Measurements from ENCODE around the gene PPP1CC. TPM values are rescaled to one million over a fixed set of nuclear protein-coding genes. Genes with fewer than 3 reads are reported as not detected.
"Not testable (repeated sequence)": the region's sequence is repeated elsewhere in the genome, so short reads cannot be mapped to it uniquely, and the experiment has no call there.

The PPP1CC gene
- polyA plus RNA-seq, 12 donors: 107 to 186 (median 134) TPM; not detected in 1

DNA sequence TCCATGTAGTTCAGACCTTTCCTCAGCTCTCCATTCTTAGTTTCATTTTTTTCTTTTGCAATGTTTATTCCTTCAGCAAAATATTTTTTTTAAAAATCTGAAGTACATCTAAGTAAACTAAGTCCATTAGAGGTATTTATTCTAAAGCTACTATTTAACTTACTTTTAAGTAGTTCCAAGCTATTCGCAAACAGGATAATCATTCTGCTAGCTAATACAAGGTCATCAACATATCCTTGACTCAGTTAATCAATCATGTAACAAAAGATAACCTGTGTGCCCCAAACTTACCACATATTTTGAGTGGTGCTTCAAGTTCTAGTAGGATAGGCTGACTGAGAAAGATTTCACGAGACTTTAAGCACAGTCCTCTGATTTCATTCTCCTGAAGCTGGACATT lies 11.2 kb downstream of the PPP1CC start:
- DNase-seq: no peak

DNA sequence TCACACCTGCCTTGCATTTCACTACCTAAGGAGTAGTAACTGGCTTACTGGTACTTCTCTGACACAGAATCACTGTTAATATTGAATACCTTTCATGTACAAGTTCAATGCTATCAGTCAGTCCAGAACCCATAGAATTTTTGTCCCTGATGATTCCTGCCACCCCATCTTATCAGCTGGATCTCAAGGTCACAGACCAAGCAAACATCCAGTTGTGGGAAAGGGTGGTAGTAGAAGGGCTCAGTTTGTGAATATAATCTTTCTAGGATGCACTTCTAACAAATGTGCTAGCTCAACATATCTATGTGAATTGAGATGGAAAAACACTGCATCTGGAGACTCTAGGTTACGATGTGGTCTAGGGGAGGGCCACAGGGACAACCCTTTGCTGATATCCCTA lies 14.1 kb downstream of the PPP1CC start:
- no peak for DNase-seq

DNA sequence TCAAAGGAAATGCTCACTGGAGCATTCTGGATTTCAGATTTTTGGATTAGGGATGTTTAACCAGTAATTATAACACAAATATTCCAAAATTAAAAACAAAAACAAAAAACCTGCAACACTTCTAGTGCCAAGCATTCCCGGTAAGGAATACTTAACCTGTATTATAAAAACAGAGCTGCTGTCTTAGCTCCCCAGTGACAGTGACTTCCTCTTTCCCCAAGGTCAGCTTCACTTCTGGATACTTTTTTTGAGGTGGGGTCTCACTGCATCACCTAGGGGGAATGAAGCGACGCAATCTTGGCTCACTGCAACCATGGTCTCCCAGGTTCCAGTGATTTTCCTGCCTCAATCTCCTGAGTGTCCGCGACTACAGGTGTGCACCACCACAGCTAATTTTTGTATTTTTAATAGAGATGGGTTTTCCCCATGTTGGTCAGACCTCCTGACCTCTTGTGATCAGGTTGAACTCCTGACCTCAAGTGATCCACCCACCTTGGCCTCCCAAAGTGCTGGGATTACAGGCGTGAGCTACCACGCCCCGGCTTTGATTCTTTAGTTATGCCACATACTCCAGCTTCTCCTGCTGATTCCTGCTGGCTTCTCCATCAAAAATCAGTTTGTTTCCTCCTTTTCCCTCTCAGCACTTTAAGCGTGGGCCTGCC lies 15.9 kb downstream of the PPP1CC start:
- DNase-seq: no peak

DNA sequence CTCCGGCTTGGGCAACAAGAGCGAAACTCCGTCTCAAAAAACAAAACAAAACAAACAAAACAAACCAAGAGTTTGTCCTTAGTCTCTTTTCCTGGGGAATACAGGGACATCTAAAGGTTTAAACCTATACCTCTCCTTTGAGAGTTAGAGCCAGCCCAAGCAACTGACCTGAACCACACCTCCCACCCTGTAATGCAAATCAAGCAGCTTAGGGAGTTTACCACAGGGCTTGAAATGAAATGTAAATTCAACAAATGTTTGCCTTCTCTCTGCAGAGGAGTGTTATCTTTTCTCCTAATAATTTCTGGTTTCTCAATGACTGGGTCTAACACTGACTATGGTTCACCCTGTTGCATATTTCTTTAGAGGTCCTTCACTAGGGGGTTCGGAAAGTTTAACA lies 16.7 kb downstream of the PPP1CC start:
- DNase-seq: no peak

DNA sequence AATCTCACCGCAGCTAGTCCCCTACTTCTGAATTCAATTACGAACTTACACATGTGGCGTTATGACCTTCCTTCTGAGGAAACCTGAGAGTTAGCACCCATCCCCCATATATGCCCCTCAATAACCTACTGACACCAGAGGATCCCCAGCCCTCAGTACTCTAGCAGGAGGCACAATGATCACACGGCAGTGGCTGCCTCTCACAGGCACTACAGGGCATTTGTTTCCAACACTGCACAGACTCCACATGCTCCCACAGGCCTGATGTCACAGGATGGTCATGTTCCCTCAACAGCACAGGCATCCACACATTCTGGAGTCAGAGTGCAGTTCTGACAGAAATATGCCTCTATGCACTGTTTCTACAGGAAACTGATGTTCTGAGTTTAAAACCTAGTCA lies 17.4 kb downstream of the PPP1CC start:
- DNase-seq: no peak

DNA sequence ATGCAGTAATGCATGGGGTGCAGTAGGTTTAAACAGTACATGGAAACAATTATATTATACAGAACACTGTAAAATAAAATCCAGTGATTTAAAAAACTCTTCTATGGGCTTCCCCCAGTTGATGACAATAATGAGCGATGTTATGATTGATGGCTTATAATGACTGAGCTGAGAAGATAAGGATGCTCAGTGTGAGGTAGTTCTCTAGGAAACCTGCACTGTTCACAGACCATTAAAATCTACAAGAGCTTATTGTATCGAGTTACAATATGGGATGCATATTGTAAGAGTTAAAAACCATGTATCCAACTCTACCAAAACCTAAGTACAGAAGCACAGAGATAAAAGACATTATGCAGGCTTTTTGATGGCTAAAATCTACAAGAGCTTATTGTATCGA lies 19.8 kb downstream of the PPP1CC start:
- DNase-seq: not testable (repeated sequence)

DNA sequence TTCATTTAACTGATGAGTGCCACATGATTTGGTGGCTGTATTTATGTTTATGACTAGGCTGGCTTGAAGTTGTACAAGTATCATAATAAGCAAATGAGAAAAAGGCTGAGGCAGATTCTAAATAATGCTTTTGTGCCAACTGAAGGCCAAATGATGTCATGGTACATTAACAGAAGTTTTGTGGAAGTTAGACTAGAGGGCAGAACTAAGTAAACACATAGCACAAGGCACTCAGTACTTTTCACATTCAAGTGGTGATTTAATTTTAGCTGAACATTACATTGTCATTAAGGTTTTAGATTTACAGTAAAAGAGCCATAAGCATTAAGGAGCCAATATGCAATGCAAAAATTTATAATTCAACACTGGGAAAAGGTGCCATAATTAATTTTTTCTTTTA lies 21.1 kb downstream of the PPP1CC start:
- no peak for DNase-seq

DNA sequence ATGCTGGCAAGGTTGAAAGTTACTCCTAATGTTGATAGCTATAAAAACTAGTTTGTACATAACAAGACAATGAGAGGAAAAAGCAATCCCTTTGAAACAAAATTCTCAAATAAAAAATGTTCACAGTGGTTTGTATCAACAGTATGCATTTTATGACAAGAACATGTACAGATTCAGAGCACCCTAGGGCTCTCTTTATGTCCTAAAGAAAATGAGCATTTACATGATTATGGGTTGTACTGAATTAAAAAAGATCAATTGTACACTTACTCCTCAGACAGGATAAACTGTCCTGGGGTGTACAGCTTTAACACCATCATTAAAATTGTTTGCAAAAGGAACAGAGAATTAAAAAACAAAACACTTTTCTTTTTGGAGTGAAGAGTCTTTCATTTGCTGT lies 22.2 kb downstream of the PPP1CC start:
- DNase-seq: no peak

DNA sequence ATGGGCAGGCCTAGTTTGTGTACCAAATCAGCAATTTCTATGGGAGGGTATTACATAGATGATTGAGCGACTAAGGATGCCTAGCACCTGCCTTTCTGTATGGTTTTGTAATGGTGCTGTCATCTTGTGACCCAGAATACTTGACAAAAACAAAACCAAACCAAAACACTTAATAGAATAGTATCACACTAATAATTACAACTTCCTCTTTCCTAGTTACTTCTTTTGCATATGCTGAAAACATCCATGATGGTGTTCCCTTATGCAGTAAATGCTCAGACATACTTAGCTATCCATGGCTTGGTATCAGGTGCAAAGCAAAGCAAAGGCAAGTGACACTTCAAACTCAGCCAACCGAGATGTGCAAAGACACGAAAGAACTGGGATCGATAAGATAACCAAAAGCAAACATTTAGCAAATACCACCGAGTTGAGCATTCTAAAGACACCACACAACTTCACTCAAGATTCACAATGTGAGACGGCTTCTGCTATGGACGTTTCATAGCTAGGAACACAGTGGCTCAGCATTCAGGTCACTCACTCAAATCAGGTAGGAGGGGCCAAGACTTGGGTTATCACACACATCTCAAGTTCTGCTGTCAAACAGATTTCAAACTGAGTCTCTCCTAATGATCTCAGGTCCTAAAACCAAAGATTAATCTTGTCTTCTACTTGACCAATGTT lies 24.3 kb downstream of the PPP1CC start:
- no peak for DNase-seq

DNA sequence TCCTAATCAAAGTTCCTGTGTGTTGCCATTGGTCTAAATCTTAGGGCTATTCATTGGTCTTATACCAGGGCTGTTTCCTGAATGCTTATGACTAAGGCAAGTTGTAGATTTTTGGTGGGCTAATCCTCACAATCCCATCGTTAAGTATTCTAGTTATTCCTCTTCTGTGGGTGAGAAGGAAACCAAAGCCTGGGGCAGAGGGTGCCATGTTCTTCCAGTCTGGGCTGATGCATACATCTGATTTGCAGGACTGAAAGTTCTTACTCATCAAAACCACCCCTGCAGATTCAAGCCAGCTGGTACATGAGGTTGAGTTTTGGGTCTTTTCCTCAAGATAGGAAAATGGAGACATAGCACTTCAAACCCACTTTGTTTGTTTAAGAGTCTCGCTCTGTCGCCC lies 25.7 kb downstream of the PPP1CC start:
- no peak for DNase-seq

DNA sequence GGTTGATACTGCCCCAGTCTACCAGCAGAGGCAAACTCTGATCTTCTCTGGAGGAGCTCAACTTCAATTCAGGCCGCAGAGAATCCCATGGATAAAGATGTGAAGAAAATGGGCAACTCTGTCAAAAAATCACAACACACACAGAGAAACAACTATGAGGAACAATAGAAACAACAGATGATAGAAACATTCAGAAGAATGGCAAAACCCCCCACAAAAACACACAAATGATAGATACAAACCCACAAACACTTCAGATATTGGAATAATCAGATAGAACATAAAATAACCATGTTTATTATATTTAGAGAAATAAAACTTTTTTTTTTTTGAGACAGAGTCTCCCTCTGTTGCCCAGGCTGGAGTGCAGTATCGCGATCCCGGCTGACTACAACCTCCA lies 33.8 kb downstream of the PPP1CC start:
- no peak for DNase-seq

DNA sequence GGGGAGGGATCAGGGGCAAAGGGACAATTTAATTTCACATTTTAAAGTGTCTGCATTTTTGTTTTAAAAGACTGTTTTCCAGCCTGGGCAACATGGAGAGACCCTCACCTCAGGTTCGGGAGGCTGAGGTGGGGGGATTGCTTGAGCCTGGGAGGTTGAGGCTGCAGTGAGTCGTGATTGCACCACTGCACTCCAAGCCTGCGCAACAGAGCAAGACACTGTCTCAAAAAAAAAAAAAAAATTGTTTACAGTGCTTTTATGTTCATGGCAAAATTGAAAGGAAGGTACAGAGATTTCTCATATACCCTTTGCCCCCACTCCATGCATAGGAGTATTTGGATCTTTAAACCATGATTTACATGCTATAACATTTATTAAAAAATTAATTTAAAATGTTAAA lies 37.4 kb downstream of the PPP1CC start:
- DNase-seq: no peak

DNA sequence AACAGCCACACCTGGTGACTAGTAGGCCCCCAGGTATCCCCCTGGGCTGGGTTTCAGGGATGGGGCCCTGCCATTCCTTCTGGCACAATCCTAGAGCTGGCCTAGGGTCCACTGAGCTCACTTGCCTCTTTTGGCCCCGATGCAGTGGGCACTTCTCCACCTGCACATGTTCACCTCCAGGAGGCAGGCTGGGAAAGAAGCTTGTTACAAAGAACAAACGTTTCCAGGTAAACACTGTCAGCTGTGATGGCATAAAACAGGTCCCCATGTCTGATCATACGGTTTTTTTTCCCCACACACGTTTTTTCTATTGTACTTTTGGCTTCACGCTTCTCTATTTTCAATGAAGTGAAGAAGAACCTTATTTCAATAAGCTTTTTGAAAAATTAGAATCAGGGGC lies 37.9 kb downstream of the PPP1CC start:
- DNase-seq: no peak

DNA sequence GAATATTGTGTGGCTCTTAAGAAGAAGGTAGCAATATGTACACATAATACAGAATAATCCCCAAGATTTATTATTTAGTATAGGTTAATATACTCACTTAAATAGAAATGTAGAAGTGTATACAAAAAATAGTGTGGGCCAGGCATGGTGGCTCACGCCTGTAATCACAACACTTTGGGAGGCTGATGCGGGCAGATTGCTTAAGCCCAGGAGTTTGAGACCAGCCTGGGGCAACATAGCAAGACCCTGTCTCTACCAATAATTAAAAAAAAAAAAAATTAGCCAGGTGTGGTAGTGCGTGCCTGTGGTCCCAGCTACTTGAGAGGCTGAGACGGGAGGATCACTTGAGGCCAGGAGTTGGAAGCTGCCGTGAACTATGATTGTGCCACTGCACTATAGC lies 38.5 kb downstream of the PPP1CC start:
- no peak for DNase-seq

DNA sequence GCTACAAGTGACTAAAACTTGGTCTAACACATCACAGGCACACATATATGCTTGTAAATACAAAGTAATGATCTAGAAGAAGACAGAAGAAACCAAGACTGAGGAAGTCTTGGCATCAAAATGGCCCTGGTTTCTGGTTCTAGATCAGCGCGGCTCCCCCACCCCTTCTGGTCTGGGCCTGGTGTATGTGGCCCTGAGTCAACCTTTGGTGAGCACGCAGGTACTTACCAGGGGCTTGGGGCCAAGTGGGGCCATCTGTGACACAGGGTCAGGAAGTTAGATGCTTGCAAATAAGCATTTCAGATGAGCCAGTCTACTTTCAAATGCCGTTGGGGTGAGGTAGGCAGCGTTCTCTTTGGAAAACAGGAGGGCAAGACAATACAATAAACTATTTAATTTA lies 40.6 kb downstream of the PPP1CC start:
- no peak for DNase-seq

DNA sequence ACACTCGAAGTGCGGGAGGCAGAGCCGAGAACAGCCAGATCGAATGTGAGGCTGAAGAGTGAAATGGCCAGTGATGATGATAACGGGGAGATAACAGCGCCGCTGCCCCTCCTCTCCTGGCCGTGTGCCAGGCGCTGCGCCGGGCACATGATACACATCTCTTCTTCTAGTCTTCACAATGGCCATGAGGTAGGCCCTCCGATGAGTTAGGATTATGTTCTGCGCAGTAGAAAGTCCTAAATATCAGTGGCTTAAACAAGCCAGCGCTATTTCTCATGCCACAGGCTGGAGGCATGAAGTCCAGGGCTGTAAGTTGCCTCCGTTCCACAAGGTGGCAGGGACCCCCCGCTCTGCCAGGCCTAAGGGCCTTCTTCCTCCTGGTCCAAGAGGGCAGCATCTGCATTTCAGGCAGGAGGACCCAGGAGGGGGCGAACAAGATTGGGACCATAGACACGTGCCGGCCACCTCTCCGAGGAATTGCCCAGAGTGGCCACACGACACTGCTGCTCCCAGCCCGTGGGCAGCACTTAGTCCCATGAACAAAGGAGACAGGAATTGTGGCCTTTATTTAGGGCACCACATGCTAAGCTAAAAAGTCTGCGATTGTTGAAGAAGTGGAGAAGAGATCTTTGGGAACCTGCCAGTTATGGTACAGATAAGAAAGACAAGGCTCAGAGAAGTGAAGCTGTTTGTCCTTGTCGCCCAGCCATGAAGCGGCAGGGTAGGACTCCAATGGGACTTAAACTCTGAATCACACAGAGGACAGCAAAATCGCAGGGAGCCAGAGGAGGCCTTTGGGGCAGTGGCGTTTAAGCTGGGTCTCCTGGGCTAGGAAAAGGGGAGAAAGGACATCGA lies 42.9 kb downstream of the PPP1CC start:
- no peak for DNase-seq

DNA sequence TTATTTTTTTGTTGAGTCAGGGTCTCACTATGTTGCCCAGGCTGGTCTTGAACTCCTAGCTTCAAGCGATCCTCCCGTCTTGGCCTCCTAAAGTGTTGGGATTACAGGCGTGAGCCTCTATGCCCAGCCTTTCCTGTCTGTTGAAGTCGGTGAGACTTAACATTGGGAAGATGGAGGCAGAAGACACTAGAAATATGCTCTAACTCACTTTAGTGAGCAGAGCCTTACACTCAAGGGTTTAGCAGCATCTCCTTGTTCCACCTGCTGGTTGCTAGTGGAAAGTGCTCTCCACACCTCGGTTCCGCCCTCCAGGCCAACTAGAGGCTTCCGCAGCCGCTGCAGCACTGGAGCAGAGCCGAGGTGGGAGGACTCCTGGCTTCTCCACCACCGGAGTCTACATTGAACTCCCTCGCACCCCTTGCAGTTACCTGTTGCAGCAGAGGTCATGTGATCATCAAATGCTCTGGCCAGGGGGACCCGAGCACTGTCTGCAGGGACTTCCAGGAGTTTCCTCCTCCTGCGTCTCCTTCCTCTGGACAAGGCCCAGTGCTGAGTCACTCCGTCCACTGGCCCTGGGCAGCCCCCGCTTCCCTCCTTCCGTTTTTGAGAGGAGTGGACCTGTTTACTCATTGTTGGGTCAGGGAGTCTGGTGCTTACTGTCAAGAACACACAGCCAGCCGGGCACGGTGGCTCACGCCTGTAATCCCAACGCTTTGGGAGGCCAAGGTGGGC lies 44.4 kb downstream of the PPP1CC start:
- DNase-seq: peak; percentile 82

DNA sequence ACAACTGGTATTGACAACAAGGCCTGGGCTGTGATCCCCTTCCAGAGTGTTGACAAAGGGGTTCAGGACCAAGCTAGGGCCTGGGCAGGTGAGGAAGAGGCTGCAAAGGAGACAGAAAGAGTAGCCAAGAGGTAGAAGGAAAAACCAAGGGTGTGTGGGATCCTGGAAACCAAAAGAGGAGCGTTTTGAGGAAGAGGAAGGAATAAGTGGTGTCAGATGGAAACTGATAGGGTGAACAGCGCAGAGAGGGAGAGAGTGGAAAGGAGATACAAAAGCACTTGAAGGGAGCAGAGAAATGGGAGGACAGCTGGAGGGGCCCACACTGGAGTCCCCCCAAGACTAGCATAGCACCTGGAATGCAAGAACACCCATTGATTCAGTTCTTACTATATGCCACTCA lies 45.5 kb downstream of the PPP1CC start:
- no peak for DNase-seq

DNA sequence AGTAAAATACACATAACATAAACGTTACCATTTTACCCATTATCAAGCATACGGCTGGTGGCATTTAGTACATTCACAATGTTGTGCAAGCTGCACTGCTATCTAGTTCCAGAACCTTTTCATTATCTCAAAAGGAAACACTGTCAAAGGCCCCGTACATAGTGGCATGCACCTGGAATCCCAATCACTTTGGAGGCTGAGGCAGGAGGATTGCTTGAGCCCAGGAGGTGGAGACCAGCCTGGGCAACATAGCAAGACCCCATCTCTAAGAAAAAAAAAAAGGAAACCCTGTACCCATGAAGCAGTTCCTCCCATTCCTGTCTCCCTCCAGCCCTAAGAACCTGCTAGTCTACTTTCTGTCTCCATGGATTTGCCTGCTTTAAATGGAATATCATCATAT lies 46.4 kb downstream of the PPP1CC start:
- DNase-seq: no peak

DNA sequence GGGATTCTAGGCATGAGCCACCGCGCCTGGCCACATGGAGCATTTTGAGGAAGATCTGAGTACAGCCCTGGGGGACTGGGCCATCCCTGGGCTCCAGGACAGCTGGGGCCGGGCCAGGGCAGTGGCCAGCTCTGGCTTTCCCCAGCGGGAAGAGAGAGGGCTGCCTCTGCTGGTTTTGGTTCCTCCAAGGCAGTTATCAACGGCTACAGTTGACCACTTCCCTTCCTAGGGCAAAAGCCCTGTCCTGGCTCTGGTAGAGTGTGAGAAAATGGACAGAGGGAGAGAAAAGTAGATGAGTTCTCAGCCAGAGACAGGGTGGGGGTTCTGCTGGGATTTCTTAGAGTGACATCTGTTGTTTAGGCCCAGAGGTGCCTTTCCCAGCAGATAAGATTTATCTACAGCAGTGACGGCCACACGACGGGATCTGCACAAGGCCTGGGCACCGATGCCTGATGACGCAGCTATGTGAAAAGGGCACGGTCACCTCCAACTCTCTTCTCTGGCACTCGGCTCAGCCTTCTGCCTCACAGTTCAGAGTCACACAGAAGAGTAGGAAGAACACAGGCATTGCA lies 48.3 kb downstream of the PPP1CC start:
- DNase-seq: no peak

DNA sequence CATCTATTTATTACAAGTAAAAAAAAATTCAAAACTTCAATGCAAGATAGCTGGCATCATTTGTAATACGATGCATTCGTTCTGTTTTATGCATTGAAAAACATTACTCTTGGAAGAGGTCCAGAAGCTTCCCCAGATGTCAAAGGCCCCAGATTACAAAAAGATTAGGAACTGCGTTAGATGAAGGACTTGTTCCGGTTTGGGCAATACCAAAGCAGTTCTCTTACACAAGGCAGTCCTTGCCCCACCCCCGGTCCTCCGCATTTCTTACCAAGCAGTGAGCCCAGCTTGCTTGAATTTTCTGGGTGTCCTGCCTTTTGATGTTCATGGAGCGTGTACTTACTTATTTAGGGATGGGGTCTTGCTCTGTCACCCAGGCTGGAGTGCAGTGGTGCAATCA lies 49.0 kb downstream of the PPP1CC start:
- DNase-seq: no peak

DNA sequence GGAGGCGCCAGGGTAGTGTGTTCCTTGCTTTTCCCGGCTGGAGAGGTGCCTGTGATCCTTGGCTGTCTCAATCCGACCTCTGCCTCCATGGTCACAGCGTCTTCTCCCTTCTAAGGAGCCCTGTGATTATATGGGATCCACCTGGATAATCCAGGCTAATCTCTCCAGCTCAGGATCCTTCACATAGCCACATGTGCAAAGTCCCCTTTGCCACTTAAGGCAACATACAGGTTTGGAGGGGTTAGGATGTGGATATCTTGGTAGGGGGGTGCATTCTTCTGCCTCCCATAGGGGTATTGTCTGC lies 52.6 kb downstream of the PPP1CC start:
- DNase-seq: no peak
